Measurements from ENCODE around the gene CFAP99. TPM values are rescaled to one million over a fixed set of nuclear protein-coding genes. Genes with fewer than 3 reads are reported as not detected.

CFAP99 gene
- polyA plus RNA-seq, 1 donor (not counting 4 experiments of a cell fraction or from before 2014, with no cell fraction given): not detected

- TF ChIP-seq EZH2 (IDR thresholded peaks at IDR 0.05; ENCODE audit: low read length) (no peak), CTCF (optimal IDR thresholded peaks at IDR 0.05 in 1 of 3, IDR thresholded peaks at IDR 0.05 in 1 of 3, conservative IDR thresholded peaks at IDR 0.05 in 1 of 3; ENCODE audit: extremely low read depth in 1 of 3, insufficient read depth in 2 of 3, low read length in 3 of 3) (no peak)
- Histone ChIP-seq H3K4me3 (ENCODE audit: control insufficient read depth in 2 of 3, extremely low read depth in 1 of 3, insufficient read depth in 2 of 3, low read depth in 1 of 3, low read length in 3 of 3) (no peak overlapping the region), H3K9me1 (ENCODE audit: control insufficient read depth, extremely low read depth, insufficient read depth, low read length) (no peaks in the 10 kb centered on the region), H3K4me1 (ENCODE audit: control insufficient read depth, extremely low read depth, insufficient read depth, low read length) (no peaks in the 10 kb centered on the region), H3K27me3 (ENCODE audit: control insufficient read depth, extremely low read depth, insufficient read depth, low read length) (peaks cover 30% of the 10 kb centered on the region), H3K9ac (ENCODE audit: control insufficient read depth, extremely low read depth, insufficient read depth, low read length) (no peak overlapping the region), H3K9me3 (ENCODE audit: control insufficient read depth, low read depth, low read length) (no peaks in the 10 kb centered on the region), H3K27ac (ENCODE audit: control insufficient read depth, insufficient read depth, low read length) (no peak overlapping the region), H3K36me3 (ENCODE audit: control insufficient read depth in 2 of 2, extremely low read depth in 1 of 2, insufficient read depth in 2 of 2, low read length in 2 of 2) (no peaks in the 10 kb centered on the region), H2AFZ (ENCODE audit: control insufficient read depth, low read length) (no peak overlapping the region), H3K79me2 (ENCODE audit: control insufficient read depth, insufficient read depth, low read length) (no peaks in the 10 kb centered on the region), H3K4me2 (ENCODE audit: control insufficient read depth, extremely low read depth, insufficient read depth, low read depth, low read length) (no peak overlapping the region), H4K20me1 (ENCODE audit: control insufficient read depth, extremely low read depth, insufficient read depth, low read length) (no peaks in the 10 kb centered on the region)
- DNase-seq (ENCODE audit: low read depth, low spot score) (no peak), FAIRE-seq (no peak)
- dilution Hi-C loops (cut with MboI; ENCODE audit: extremely low pct_ligation_motif_present, low sequenced_read_pairs): no loop called here
Measured at GRCh38 chr4:2458546-2459491, 40.1 kb downstream of the CFAP99 start.

- no peak overlapping the region for H2AFZ ChIP-seq (ENCODE audit: control insufficient read depth, low read length)
- H3K9me1 ChIP-seq (ENCODE audit: control insufficient read depth, extremely low read depth, insufficient read depth, low read length): no peaks in the 10 kb centered on the region
- H3K27ac ChIP-seq (ENCODE audit: control insufficient read depth, insufficient read depth, low read length): no peak overlapping the region
- H3K4me2 ChIP-seq (ENCODE audit: control insufficient read depth, extremely low read depth, insufficient read depth, low read depth, low read length): no peak overlapping the region
- H3K9ac ChIP-seq (ENCODE audit: control insufficient read depth, extremely low read depth, insufficient read depth, low read length): no peak overlapping the region
- no peaks in the 10 kb centered on the region for H3K36me3 ChIP-seq (ENCODE audit: control insufficient read depth in 2 of 2, extremely low read depth in 1 of 2, insufficient read depth in 2 of 2, low read length in 2 of 2)
- H3K27me3 ChIP-seq (ENCODE audit: control insufficient read depth, extremely low read depth, insufficient read depth, low read length): peaks cover 30% of the 10 kb centered on the region
- no peak for TF ChIP-seq EZH2 (IDR thresholded peaks at IDR 0.05; ENCODE audit: low read length)
- TF ChIP-seq CTCF (optimal IDR thresholded peaks at IDR 0.05 in 1 of 3, IDR thresholded peaks at IDR 0.05 in 1 of 3, conservative IDR thresholded peaks at IDR 0.05 in 1 of 3; ENCODE audit: extremely low read depth in 1 of 3, insufficient read depth in 2 of 3, low read length in 3 of 3): no peak
- no peak for DNase-seq (ENCODE audit: low read depth, low spot score)
- no peaks in the 10 kb centered on the region for H4K20me1 ChIP-seq (ENCODE audit: control insufficient read depth, extremely low read depth, insufficient read depth, low read length)
- no peak overlapping the region for H3K4me3 ChIP-seq (ENCODE audit: control insufficient read depth in 2 of 3, extremely low read depth in 1 of 3, insufficient read depth in 2 of 3, low read depth in 1 of 3, low read length in 3 of 3)
- FAIRE-seq: no peak
- no peaks in the 10 kb centered on the region for H3K9me3 ChIP-seq (ENCODE audit: control insufficient read depth, low read depth, low read length)
- no peaks in the 10 kb centered on the region for H3K4me1 ChIP-seq (ENCODE audit: control insufficient read depth, extremely low read depth, insufficient read depth, low read length)
- dilution Hi-C loops (cut with MboI; ENCODE audit: extremely low pct_ligation_motif_present, low sequenced_read_pairs): no loop called here
- no peaks in the 10 kb centered on the region for H3K79me2 ChIP-seq (ENCODE audit: control insufficient read depth, insufficient read depth, low read length)
Measured at GRCh38 chr4:2459589-2460349, 41.0 kb downstream of the CFAP99 start.

All from keratinocyte (primary cell).